SJSA1 (cell line): ENCODE measurements around the gene APOC3. TPM values are rescaled to one million over a fixed set of nuclear protein-coding genes. Genes with fewer than 3 reads are reported as not detected.

ENCODE experiments used
- DNase-seq, 2 experiments: peaks; one replicate each; pipeline ENCODE4 v3.0.0-alpha.2; 2015 to 2020; ENCODE audit warnings: low spot score in 2 of 2, low read depth in 1 of 2
- H3K27ac ChIP-seq: fragments of 250-450 bp; sonication (Bioruptor Pico); 2 replicates; pipeline ENCODE4 v1.5.1; 2020; ENCODE audit warnings: mild to moderate bottlenecking, moderate library complexity
- H3K27me3 ChIP-seq: fragments of 250-450 bp; sonication (Bioruptor Pico); replicated peaks from 2 replicates; pipeline ENCODE4 v1.5.1; 2020; ENCODE audit warnings: mild to moderate bottlenecking, moderate library complexity
- H3K36me3 ChIP-seq: fragments of 250-450 bp; sonication (Bioruptor Pico); 2 replicates; pipeline ENCODE4 v1.5.1; 2020; ENCODE audit warnings: mild to moderate bottlenecking
- H3K4me1 ChIP-seq: fragments of 250-450 bp; sonication (Bioruptor Pico); replicated peaks from 2 replicates; pipeline ENCODE4 v1.6.1; 2021; ENCODE audit warnings: mild to moderate bottlenecking
- H3K4me3 ChIP-seq: fragments of 250-450 bp; sonication (Bioruptor Pico); 2 replicates; pipeline ENCODE4 v1.5.1; 2020; ENCODE audit warnings: mild to moderate bottlenecking
- H3K9me3 ChIP-seq: fragments of 250-450 bp; sonication (Bioruptor Pico); replicated peaks from 2 replicates; pipeline ENCODE4 v1.5.1; 2020; ENCODE audit warnings: mild to moderate bottlenecking
- total RNA-seq: library from RNA; depleted of rRNA; stranded (reverse); fragments of >200 nt; shearing (Covaris generic); gene quantifications from 2 replicates; pipeline ENCODE4 v1.2.3, GENCODE V29; 2014

The APOC3 gene
- total RNA-seq, 1 experiment from 2014 or later: not detected

DNA sequence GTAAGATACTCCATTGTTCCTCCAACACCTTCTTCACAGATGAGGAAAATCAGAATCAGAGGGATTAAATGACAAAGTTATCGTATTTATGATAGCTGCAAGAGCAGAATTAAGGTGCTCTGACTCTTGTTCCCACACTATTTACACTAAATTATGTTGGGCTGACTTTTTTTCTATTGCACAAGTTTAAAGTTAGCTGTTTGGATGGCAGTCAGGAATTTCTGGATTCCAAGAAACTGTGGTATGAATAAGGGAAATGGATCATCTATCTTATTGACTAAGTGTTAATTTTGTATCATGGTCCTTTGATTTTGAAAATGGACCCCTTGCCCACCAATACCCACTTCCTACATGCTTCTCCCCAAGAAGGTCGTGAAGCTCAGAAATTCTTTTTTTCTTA is 27.6 kb downstream of the APOC3 start:
- no peaks in the 10 kb centered on the region for H3K27me3 ChIP-seq
- no peaks in the 10 kb centered on the region for H3K9me3 ChIP-seq
- peaks cover 15% of the 10 kb centered on the region for H3K36me3 ChIP-seq
- DNase-seq: no peak
- no peak overlapping the region for H3K27ac ChIP-seq
- H3K4me3 ChIP-seq: no peak overlapping the region
- H3K4me1 ChIP-seq: peaks cover 36% of the 10 kb centered on the region

- no peaks in the 10 kb centered on the region for H3K9me3 ChIP-seq
- peaks cover 30% of the 10 kb centered on the region for H3K4me1 ChIP-seq
- no peaks in the 10 kb centered on the region for H3K27me3 ChIP-seq
- H3K27ac ChIP-seq: no peak overlapping the region
- H3K4me3 ChIP-seq: no peak overlapping the region
- H3K36me3 ChIP-seq: peaks cover 15% of the 10 kb centered on the region
- no peak for DNase-seq
Measured at GRCh38 chr11:116857936-116858335, 28.2 kb downstream of the APOC3 start.

DNA sequence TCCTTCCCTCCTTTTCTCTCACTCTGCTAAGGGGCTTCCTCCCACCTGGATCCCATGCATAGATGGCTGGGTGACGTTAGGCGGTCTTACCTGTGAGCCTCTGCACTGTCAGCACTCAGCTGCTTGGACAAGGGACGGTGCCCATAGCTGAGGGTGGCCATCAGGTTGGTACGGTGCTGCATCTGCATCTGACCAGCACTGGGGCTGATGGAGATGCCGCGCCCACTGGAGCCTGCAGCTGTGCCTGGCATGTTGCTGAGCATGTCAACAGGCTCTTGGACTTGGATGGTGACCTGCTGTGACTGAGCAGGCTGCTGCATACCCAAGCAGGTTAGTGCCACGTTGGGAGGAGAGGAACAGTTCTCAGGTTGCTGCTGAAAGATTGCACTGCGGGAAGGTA is 29.5 kb downstream of the APOC3 start:
- no peak for DNase-seq
- Histone ChIP-seq H3K36me3 (peaks cover 15% of the 10 kb centered on the region), H3K9me3 (no peaks in the 10 kb centered on the region), H3K4me1 (peaks cover 17% of the 10 kb centered on the region), H3K27ac (no peak overlapping the region), H3K4me3 (no peak overlapping the region), H3K27me3 (no peaks in the 10 kb centered on the region)

DNA sequence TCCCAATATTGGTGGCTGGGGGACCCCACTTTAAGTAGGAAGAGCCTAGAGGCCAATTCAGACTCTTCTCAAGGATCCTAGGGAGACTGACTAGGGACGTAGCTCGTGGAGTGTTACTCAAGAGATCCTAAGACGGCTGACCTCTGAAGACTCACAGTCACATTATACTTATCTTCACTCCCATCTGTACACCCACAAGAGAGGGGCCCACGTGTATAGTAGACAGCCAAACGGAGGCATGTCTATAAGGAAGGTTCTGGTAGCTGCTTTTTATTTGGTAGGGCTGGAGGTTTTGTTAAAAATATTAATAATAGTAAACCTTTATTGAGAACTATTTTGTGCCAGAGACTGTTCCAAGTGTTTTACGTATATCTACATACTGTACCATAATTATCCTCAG is 30.6 kb downstream of the APOC3 start:
- H3K4me1 ChIP-seq: peaks cover 15% of the 10 kb centered on the region
- no peak for DNase-seq
- no peak overlapping the region for H3K27ac ChIP-seq
- no peak overlapping the region for H3K4me3 ChIP-seq
- H3K36me3 ChIP-seq: peaks cover 15% of the 10 kb centered on the region
- no peaks in the 10 kb centered on the region for H3K9me3 ChIP-seq
- no peaks in the 10 kb centered on the region for H3K27me3 ChIP-seq

GRCh38 chr11:116861539-116861938 is 31.8 kb downstream of the APOC3 start:
- H3K27ac ChIP-seq: peak overlapping the region; percentile 62
- H3K27me3 ChIP-seq: no peaks in the 10 kb centered on the region
- H3K4me3 ChIP-seq: no peak overlapping the region
- peak; percentile 60 to 62 for DNase-seq
- peaks cover 16% of the 10 kb centered on the region for H3K36me3 ChIP-seq
- H3K4me1 ChIP-seq: peaks cover 19% of the 10 kb centered on the region
- no peaks in the 10 kb centered on the region for H3K9me3 ChIP-seq

GRCh38 chr11:116862185-116862584 is 32.5 kb downstream of the APOC3 start:
- peaks cover 19% of the 10 kb centered on the region for H3K36me3 ChIP-seq
- peaks cover 19% of the 10 kb centered on the region for H3K4me1 ChIP-seq
- no peak overlapping the region for H3K4me3 ChIP-seq
- H3K9me3 ChIP-seq: no peaks in the 10 kb centered on the region
- no peak overlapping the region for H3K27ac ChIP-seq
- no peaks in the 10 kb centered on the region for H3K27me3 ChIP-seq
- no peak for DNase-seq

DNA sequence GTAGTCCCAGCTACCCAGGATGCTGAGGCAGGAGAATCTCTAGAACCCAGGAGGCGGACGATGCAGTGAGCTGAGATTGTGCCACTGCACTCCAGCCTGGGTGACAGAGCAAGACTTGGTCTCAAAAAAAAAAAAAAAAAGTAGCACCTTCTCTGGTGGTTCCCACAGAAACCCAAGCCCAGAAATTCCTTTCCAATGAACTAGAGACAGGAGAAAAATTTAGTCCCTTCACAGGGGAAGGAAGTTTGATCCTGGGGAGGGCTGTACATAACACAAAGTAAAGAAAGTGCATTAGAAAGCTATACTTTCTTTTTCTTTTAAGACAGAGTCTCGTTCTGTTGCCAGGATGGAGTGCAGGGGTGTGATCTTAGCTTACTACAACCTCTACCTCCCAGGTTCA is 33.2 kb downstream of the APOC3 start:
- Histone ChIP-seq H3K27ac (no peak overlapping the region), H3K36me3 (peaks cover 16% of the 10 kb centered on the region), H3K4me3 (no peak overlapping the region), H3K4me1 (peaks cover 19% of the 10 kb centered on the region), H3K27me3 (no peaks in the 10 kb centered on the region), H3K9me3 (no peaks in the 10 kb centered on the region)
- DNase-seq: no peak

DNA sequence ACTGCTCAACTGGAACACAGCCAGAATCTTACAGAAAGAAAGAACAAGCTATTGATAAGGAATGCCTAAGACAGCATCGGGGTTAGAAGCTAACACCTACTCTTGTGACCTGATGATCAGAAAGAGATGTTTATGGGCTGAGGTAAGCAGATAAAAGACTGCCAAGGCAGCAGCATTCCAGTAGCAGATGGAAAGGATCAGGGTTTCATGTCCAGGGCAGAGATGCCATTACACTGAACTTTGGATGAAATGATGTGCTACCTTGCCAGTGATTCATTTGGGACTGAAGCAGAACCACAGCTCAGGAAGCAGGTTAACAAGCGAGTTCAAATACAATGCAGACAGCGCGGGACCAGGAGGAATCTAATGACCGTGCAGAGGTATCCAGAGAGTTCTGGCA is 34.8 kb downstream of the APOC3 start:
- no peak overlapping the region for H3K27ac ChIP-seq
- H3K4me1 ChIP-seq: peaks cover 19% of the 10 kb centered on the region
- no peak overlapping the region for H3K4me3 ChIP-seq
- H3K36me3 ChIP-seq: peaks cover 8% of the 10 kb centered on the region; the same call in 1 of the 2 replicates
- DNase-seq: no peak
- H3K9me3 ChIP-seq: no peaks in the 10 kb centered on the region
- H3K27me3 ChIP-seq: no peaks in the 10 kb centered on the region

DNA sequence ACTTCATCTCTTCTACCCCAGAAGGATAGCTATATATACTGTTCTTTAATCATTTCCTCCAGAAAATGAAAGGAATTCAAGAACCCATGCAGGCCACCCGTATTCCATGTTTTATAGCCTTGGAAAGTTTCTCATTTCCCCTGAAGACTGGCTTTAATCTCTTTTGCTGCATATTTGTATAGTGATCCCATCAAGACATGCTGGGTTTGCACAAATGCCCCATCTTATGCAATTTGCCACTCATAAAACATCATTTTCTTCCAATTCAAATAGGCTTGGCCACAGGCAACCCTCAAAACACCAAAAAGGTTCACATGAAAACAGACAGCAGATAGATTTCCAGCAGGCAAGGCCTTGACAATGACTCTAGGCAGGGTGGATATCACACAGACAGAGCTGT is 36.0 kb downstream of the APOC3 start:
- Histone ChIP-seq H3K4me1 (peaks cover 19% of the 10 kb centered on the region), H3K27me3 (no peaks in the 10 kb centered on the region), H3K36me3 (peaks cover 8% of the 10 kb centered on the region; the same call in 1 of the 2 replicates), H3K4me3 (no peak overlapping the region), H3K27ac (no peak overlapping the region), H3K9me3 (no peaks in the 10 kb centered on the region)
- no peak for DNase-seq

DNA sequence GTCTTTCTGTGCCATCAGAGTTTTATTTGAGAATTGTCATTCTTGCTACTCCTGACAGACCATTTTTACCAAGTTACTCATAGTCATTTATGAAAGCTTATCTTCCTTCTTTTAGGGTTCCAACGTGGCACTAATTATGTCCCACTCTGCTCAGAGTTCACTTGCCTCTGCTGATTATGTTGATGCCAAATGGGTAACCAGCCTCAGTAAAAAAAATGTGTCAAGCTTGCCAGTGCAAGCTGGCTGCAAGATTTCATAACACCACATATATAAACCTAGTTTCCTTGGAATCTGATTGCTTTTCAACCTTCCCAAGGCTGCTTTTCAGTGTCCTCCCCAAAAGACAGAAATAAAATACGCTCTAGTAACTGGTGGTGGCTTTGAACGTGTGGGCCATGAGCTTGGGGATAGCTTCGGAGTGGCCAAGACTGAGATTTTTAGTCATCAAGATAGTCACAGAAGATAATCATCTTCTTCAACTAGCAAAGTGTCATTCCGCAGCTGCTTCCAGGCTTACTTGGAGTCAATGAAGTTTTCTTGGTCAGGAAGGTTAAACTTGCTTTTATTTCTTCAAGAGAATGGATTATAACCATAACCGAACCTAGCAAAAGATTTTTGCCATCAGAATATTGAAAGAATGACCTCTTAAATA is 37.2 kb downstream of the APOC3 start:
- Histone ChIP-seq H3K27me3 (no peaks in the 10 kb centered on the region), H3K27ac (no peak overlapping the region), H3K4me1 (peaks cover 14% of the 10 kb centered on the region), H3K9me3 (no peaks in the 10 kb centered on the region), H3K4me3 (no peak overlapping the region), H3K36me3 (peaks cover 8% of the 10 kb centered on the region)
- no peak for DNase-seq

DNA sequence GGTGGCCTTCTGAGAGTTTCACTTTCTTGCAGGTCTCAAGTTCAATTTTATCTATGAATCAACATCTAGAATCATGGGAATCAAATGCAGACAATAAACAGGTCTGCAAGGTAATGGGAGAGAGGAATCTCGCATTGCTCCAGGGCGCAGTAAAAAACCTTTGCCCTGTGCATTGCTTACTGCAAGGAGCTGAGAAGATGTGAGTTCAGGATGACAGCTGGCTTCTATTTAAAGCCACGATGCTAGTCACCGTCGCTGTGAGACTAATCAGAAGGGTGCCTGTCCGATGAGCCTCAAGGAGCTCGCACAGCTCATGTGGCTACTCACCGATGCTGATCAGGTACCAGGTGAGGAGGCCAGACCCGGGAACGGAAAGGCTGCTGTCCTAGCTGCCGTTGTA is 37.9 kb downstream of the APOC3 start:
- Histone ChIP-seq H3K27me3 (no peaks in the 10 kb centered on the region), H3K4me3 (no peak overlapping the region), H3K4me1 (peaks cover 11% of the 10 kb centered on the region), H3K36me3 (peaks cover 11% of the 10 kb centered on the region), H3K9me3 (no peaks in the 10 kb centered on the region), H3K27ac (no peak overlapping the region)
- DNase-seq: no peak

- Histone ChIP-seq H3K4me3 (no peak overlapping the region), H3K36me3 (peaks cover 13% of the 10 kb centered on the region), H3K9me3 (no peaks in the 10 kb centered on the region), H3K27me3 (no peaks in the 10 kb centered on the region), H3K27ac (no peak overlapping the region), H3K4me1 (peaks cover 11% of the 10 kb centered on the region)
- no peak for DNase-seq
Measured at GRCh38 chr11:116868066-116868465, 38.4 kb downstream of the APOC3 start.

DNA sequence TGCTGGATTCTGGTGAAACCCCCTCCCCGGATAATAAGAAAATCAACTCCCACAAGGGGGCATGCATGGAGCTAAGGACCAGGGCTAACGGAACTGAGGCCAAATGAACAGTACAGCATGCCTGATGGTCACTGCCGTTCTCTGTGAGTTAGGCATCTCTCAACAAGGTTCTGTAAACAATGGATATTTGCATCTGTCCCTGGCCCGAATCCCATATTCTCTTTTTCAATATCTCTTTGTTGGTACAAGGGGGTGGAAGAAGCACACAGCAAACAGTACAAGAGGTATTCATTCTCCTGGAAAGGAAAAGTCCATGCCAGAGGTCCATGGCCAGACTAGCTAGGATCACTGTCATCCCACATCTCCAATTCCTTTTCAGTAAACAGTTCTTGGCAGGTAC is 39.9 kb downstream of the APOC3 start:
- H3K9me3 ChIP-seq: no peaks in the 10 kb centered on the region
- H3K36me3 ChIP-seq: peaks cover 13% of the 10 kb centered on the region
- no peak overlapping the region for H3K27ac ChIP-seq
- peaks cover 11% of the 10 kb centered on the region for H3K4me1 ChIP-seq
- no peak overlapping the region for H3K4me3 ChIP-seq
- no peaks in the 10 kb centered on the region for H3K27me3 ChIP-seq
- no peak for DNase-seq

DNA sequence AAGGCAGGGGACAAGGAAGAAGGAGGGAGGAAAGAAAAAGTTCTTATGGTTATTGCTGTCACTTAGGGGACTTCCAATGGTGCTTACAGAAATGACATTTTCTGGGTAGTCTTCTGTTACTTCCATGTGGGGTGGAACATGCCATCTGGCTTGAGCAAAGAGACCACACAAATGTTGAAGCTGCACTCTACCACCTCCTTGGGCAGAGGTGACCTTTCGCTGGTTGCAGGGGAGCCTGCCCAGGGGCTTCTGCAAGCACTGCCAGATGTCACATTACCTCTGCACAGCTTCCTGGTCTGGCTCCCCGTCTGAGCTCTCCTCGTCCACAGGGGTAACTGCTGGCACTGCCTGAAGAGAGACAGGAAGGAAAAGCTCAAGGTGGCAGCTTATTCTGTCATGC is 40.3 kb downstream of the APOC3 start:
- Histone ChIP-seq H3K27ac (no peak overlapping the region), H3K27me3 (no peaks in the 10 kb centered on the region), H3K36me3 (peaks cover 13% of the 10 kb centered on the region), H3K9me3 (no peaks in the 10 kb centered on the region), H3K4me1 (peaks cover 11% of the 10 kb centered on the region), H3K4me3 (no peak overlapping the region)
- no peak for DNase-seq

DNA sequence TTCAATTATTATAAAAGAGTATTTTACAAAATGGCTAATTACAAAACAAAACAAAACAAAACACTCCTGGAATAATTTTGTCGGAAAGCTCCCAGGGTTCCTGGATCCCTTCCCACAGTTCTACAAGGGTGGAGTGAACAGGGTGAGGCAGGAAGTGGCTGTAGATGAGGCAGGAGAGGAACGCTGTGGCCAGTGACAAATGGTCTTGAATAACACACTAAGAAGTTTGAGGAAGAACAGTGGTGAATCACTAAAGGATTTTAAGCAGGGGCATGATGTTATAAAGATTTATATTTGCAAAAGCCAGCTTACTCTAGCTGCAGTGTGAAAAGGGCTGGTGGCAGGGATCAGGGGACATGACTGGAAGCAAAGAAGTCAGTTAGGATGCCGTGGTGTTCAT is 41.5 kb downstream of the APOC3 start:
- Histone ChIP-seq H3K27me3 (no peaks in the 10 kb centered on the region), H3K27ac (no peak overlapping the region), H3K9me3 (no peaks in the 10 kb centered on the region), H3K4me3 (no peak overlapping the region), H3K36me3 (peaks cover 13% of the 10 kb centered on the region), H3K4me1 (peaks cover 7% of the 10 kb centered on the region)
- no peak for DNase-seq
